ENCODE data around the gene FBLN5. TPM values are rescaled to one million over a fixed set of nuclear protein-coding genes. Genes with fewer than 3 reads are reported as not detected.

FBLN5 gene
- total and polyA plus RNA-seq, 2 of the 4 experiments (the other 2 are of a cell fraction), result 10.6 to 76.4 TPM

- BruUV-seq (replicated peaks), result no TSS peak
- H3K56ac ChIP-seq (ENCODE audit: extremely low read depth, insufficient read depth, low read length), result no peak overlapping the region
- H2BK120ac ChIP-seq (ENCODE audit: low read depth, low read length), result no peak overlapping the region
- H3K14ac ChIP-seq (replicated peaks; ENCODE audit: low read depth, low read length), result no peak overlapping the region
- H4K5ac ChIP-seq (ENCODE audit: low read depth, low read length), result no peak overlapping the region
- H3K79me1 ChIP-seq (ENCODE audit: low read depth in 1 of 2, low read length in 2 of 2), result no peaks in the 10 kb centered on the region
- H3K9me3 ChIP-seq (ENCODE audit: control insufficient read depth, insufficient read depth, low read length), result no peaks in the 10 kb centered on the region
- ATAC-seq (ENCODE audit: low read depth), result no peak
- H3K23ac ChIP-seq (ENCODE audit: low read depth, low read length), result no peak overlapping the region
- no peaks in the 10 kb centered on the region for H4K20me1 ChIP-seq (ENCODE audit: insufficient read depth, low read length)
- intact Hi-C loops (cut with micrococcal nuclease), result no loop called here
- no peak overlapping the region for H2AK5ac ChIP-seq (ENCODE audit: low read depth, low read length)
- no peak overlapping the region for H2AFZ ChIP-seq (replicated peaks; ENCODE audit: low read length, poor library complexity)
- no peak overlapping the region for H2AK9ac ChIP-seq (replicated peaks; ENCODE audit: low read depth, low read length, poor library complexity)
- peaks cover 2% of the 10 kb centered on the region for H3K27me3 ChIP-seq (ENCODE audit: control insufficient read depth, insufficient read depth, low read length)
- WGBS, 2 experiments (ENCODE audit: extremely low coverage in 2 of 2, insufficient read length in 1 of 2), result no CpG with 5 or more reads among the region's 4 CpGs
- ChIA-PET CTCF (interaction anchor here (0.9 kb wide), 1 partner anchor 8 kb away, joined by 3 read pairs; no protein-coding TSS in a partner anchor), POLR2A (ENCODE audit: unreplicated experiment) (no interaction called here)
- no peaks in the 10 kb centered on the region for H3K36me3 ChIP-seq (ENCODE audit: control insufficient read depth, insufficient read depth, low read length)
- no peak overlapping the region for H3K27ac ChIP-seq (ENCODE audit: insufficient read depth, low read length)
- TF ChIP-seq POLR2A (IDR thresholded peaks at IDR 0.05; ENCODE audit: low read depth, low read length), result no peak
- no peak for TF ChIP-seq CEBPB (IDR thresholded peaks at IDR 0.05; ENCODE audit: low read depth, low read length)
- TF ChIP-seq BHLHE40 (IDR thresholded peaks at IDR 0.05; ENCODE audit: low read depth, low read length), result no peak
- no peak for TF ChIP-seq RAD21 (IDR thresholded peaks at IDR 0.05; ENCODE audit: low read length)
- no peak for TF ChIP-seq MAZ (IDR thresholded peaks at IDR 0.05; ENCODE audit: borderline replicate concordance, low read depth, low read length)
- TF ChIP-seq ELK1 (IDR thresholded peaks at IDR 0.05; ENCODE audit: borderline replicate concordance, low read depth, low read length), result no peak
- no peak for TF ChIP-seq RFX5 (IDR thresholded peaks at IDR 0.05; ENCODE audit: low read depth, low read length)
- TF ChIP-seq FOS (IDR thresholded peaks at IDR 0.05; ENCODE audit: low read depth, low read length), result no peak
- TF ChIP-seq MXI1 (IDR thresholded peaks at IDR 0.05; ENCODE audit: borderline replicate concordance, low read depth, low read length), result no peak
- TF ChIP-seq RCOR1 (IDR thresholded peaks at IDR 0.05; ENCODE audit: insufficient replicate concordance, low read length), result no peak
- no peak for TF ChIP-seq NFE2L2 (IDR thresholded peaks at IDR 0.05; ENCODE audit: low read depth, low read length)
- TF ChIP-seq CHD1 (IDR thresholded peaks at IDR 0.05; ENCODE audit: low read depth, low read length), result no peak
- no peak for TF ChIP-seq USF2 (IDR thresholded peaks at IDR 0.05; ENCODE audit: low read depth, low read length)
- TF ChIP-seq MAFK (IDR thresholded peaks at IDR 0.05; ENCODE audit: low read depth, low read length), result no peak
- no peak for TF ChIP-seq CTCF (conservative IDR thresholded peaks at IDR 0.05; ENCODE audit: low read depth, low read length)
- no peak for TF ChIP-seq SMC3 (IDR thresholded peaks at IDR 0.05; ENCODE audit: low read depth, low read length)
- H3K9ac ChIP-seq (ENCODE audit: low read depth, low read length), result no peak overlapping the region
- H3K4me1 ChIP-seq (ENCODE audit: control insufficient read depth, insufficient read depth, low read length), result no peaks in the 10 kb centered on the region
- no peak for DNase-seq
- H4K8ac ChIP-seq (ENCODE audit: low read depth in 2 of 2, low read length in 2 of 2), result no peak overlapping the region
- H3K4me3 ChIP-seq (ENCODE audit: insufficient read depth, low read depth, low read length), result no peak overlapping the region
- no peak overlapping the region for H3K18ac ChIP-seq (ENCODE audit: low read depth, low read length)
- no peak overlapping the region for H3K4me2 ChIP-seq (ENCODE audit: low read depth, low read length)
- no peak overlapping the region for H2BK20ac ChIP-seq (ENCODE audit: low read depth, low read length)
- H3K4ac ChIP-seq (ENCODE audit: low read depth, low read length), result no peak overlapping the region
- in situ Hi-C loops (cut with MboI; ENCODE audit: low sequenced_read_pairs), result no loop called here
- H3K9me1 ChIP-seq (ENCODE audit: insufficient read depth, low read length), result no peaks in the 10 kb centered on the region
- no peak overlapping the region for H2BK15ac ChIP-seq (ENCODE audit: low read depth, low read length)
- dilution Hi-C loops (cut with HindIII; ENCODE audit: low sequenced_read_pairs, unreplicated experiment), result no loop called here
- no peak overlapping the region for H2BK5ac ChIP-seq (ENCODE audit: low read depth, low read length, poor library complexity, severe bottlenecking)
- H4K91ac ChIP-seq (ENCODE audit: insufficient read depth, low read depth, low read length), result no peak overlapping the region
These were observed 104.1 kb downstream of the FBLN5 start for GRCh38 chr14:91843437-91843836.

Measured in IMR-90 (cell line).